OCI-LY7 (cell line): ENCODE measurements around the gene RTP2.

ENCODE experiments used
- EZH2phosphoT487 ChIP-seq: fragments of 200-600 bp; sonication (generic); IDR thresholded peaks from 2 replicates; pipeline ENCODE4 v1.6.1; 2018; ENCODE audit warnings: low read depth, borderline replicate concordance, mild to moderate bottlenecking, mixed run types, antibody characterized with exemption, low read length, moderate library complexity, mixed read lengths
- TF ChIP-seq, protein P1 (sequence below): fragments of 200-600 bp; sonication (generic); conservative IDR thresholded peaks from 2 replicates; pipeline ENCODE4 v1.5.1; 2014; ENCODE audit warnings: mild to moderate bottlenecking, antibody characterized with exemption, low read length, moderate library complexity, mixed read lengths

- TF ChIP-seq, protein P1, sequence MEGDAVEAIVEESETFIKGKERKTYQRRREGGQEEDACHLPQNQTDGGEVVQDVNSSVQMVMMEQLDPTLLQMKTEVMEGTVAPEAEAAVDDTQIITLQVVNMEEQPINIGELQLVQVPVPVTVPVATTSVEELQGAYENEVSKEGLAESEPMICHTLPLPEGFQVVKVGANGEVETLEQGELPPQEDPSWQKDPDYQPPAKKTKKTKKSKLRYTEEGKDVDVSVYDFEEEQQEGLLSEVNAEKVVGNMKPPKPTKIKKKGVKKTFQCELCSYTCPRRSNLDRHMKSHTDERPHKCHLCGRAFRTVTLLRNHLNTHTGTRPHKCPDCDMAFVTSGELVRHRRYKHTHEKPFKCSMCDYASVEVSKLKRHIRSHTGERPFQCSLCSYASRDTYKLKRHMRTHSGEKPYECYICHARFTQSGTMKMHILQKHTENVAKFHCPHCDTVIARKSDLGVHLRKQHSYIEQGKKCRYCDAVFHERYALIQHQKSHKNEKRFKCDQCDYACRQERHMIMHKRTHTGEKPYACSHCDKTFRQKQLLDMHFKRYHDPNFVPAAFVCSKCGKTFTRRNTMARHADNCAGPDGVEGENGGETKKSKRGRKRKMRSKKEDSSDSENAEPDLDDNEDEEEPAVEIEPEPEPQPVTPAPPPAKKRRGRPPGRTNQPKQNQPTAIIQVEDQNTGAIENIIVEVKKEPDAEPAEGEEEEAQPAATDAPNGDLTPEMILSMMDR: no peak
- TF ChIP-seq EZH2phosphoT487: no peak
Observed at GRCh38 chr3:187717572-187717971, 15.2 kb upstream of the RTP2 start.
